DND-41 (cell line): ENCODE measurements around the gene PDIA5.

ENCODE experiments used
- ATAC-seq: fragments of 200-7000 bp; cut with Tn5 transposase; 3 replicates; pipeline ENCODE4 v1.9.1; 2021; ENCODE audit warnings: low read depth; ENCODE audit not compliant: insufficient read depth
- DNase-seq: peaks from one replicate; pipeline ENCODE4 v3.0.0-alpha.2; 2020
- H2AFZ ChIP-seq: 2 replicates; pipeline ENCODE4 v1.6.0; 2012; ENCODE audit warnings: low read depth, low read length
- H3K27ac ChIP-seq: 2 replicates; pipeline ENCODE4 v1.5.1; 2012; ENCODE audit warnings: low read length, inconsistent platforms
- H3K27me3 ChIP-seq: fragments of 200-600 bp; sonication (generic); 2 replicates; pipeline ENCODE4 v1.6.0; 2012; ENCODE audit warnings: low read length, mild to moderate bottlenecking, inconsistent platforms; ENCODE audit not compliant: insufficient read depth, poor library complexity
- H3K36me3 ChIP-seq: 2 replicates; pipeline ENCODE4 v1.5.1; 2012; ENCODE audit warnings: low read length, inconsistent platforms; ENCODE audit not compliant: insufficient read depth
- H3K4me1 ChIP-seq: 2 replicates; pipeline ENCODE4 v1.5.1; 2012; ENCODE audit warnings: mild to moderate bottlenecking, low read length; ENCODE audit not compliant: insufficient read depth
- H3K4me2 ChIP-seq: 2 replicates; pipeline ENCODE4 v1.6.0; 2012; ENCODE audit warnings: mild to moderate bottlenecking, moderate library complexity, low read length, inconsistent platforms; ENCODE audit not compliant: insufficient read depth
- H3K4me3 ChIP-seq, 2 experiments: fragments of 200-600 bp in 1 of 2; shearing (Covaris generic) in 1 of 2; 2 replicates each; pipeline ENCODE4 v1.5.1; 2012 to 2016; ENCODE audit warnings: inconsistent platforms in 2 of 2, low read length in 2 of 2, mild to moderate bottlenecking in 2 of 2, low read depth in 1 of 2, moderate library complexity in 1 of 2
- H3K79me2 ChIP-seq: 2 replicates; pipeline ENCODE4 v1.6.0; 2012; ENCODE audit warnings: low read length, inconsistent platforms; ENCODE audit not compliant: insufficient read depth
- H3K9ac ChIP-seq: 2 replicates; pipeline ENCODE4 v1.6.0; 2012; ENCODE audit warnings: low read depth, mild to moderate bottlenecking, inconsistent platforms, low read length, moderate library complexity
- H3K9me3 ChIP-seq: 2 replicates; pipeline ENCODE4 v1.5.1; 2012; ENCODE audit warnings: low read length, moderate library complexity, mild to moderate bottlenecking, inconsistent platforms; ENCODE audit not compliant: insufficient read depth, severe bottlenecking
- H4K20me1 ChIP-seq: 2 replicates; pipeline ENCODE4 v1.6.0; 2012; ENCODE audit warnings: low read length; ENCODE audit not compliant: insufficient read depth
- CTCF ChIP-seq: IDR thresholded peaks from 2 replicates; pipeline ENCODE4 v1.5.1; 2012; ENCODE audit warnings: borderline replicate concordance, low read length, moderate library complexity, mild to moderate bottlenecking; ENCODE audit not compliant: poor library complexity, severe bottlenecking; ENCODE audit errors: extremely low read depth
- EZH2 ChIP-seq: IDR thresholded peaks from 3 replicates; pipeline ENCODE4 v1.6.1; 2012; ENCODE audit warnings: borderline replicate concordance, low read depth, mild to moderate bottlenecking, moderate library complexity, low read length, inconsistent platforms; ENCODE audit not compliant: severe bottlenecking

Gene PDIA5

DNA sequence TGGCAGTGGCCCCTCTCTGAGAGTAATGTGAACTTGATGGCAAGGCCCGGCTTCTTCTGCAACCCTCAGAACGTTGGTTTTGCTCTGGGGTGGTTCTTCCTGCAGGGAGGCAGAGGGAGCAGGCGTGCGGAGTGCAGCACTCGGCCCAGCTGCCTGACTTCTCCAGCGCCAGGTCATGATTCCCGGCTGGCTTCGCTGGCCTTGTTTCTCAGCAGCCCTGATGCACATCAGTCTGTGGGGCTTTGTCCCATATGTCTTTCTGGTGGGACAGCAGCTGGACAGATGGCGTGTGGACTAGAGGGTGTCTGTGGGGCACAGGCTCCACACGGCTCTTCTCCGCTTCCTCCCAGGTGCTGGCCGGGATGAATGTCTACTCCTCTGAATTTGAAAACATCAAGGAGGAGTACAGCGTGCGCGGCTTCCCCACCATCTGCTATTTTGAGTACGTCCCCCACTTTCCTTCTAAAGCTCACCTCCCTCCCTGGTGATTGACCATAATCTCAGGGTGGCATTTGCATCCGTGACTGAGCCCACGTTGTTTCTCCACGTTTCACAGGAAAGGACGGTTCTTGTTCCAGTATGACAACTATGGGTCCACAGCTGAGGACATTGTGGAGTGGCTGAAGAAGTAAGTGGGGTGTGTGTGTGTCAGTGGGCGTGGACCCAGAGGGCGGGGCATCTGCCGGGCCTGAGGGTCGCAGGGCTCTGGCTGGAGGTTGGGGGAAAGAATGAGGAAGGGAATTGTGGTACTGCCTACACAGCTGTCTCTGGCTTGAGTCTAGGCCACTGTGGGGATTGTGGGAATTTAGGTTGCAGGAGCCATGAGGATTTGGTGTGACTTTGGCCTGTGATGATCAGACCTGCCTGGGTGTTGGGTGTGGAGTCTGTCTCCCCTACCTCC, 57.1 kb downstream of the PDIA5 start:
- ATAC-seq: no peak
- H3K9ac ChIP-seq: no peak overlapping the region
- no peak overlapping the region for H2AFZ ChIP-seq
- no peaks in the 10 kb centered on the region for H4K20me1 ChIP-seq
- H3K4me3 ChIP-seq: no peak overlapping the region
- no peak overlapping the region for H3K4me2 ChIP-seq
- no peaks in the 10 kb centered on the region for H3K27me3 ChIP-seq
- peaks cover 56% of the 10 kb centered on the region for H3K36me3 ChIP-seq
- H3K9me3 ChIP-seq: no peaks in the 10 kb centered on the region
- no peaks in the 10 kb centered on the region for H3K79me2 ChIP-seq
- no peak for DNase-seq
- H3K27ac ChIP-seq: no peak overlapping the region
- TF ChIP-seq CTCF: no peak
- no peak for TF ChIP-seq EZH2
- no peaks in the 10 kb centered on the region for H3K4me1 ChIP-seq

GRCh38 chr3:123124971-123125370, 58.1 kb downstream of the PDIA5 start:
- Histone ChIP-seq H3K36me3 (peaks cover 54% of the 10 kb centered on the region), H3K9me3 (no peaks in the 10 kb centered on the region), H3K27me3 (no peaks in the 10 kb centered on the region), H4K20me1 (no peaks in the 10 kb centered on the region), H3K9ac (no peak overlapping the region), H3K4me3 (no peak overlapping the region), H3K27ac (no peak overlapping the region), H3K4me1 (no peaks in the 10 kb centered on the region), H2AFZ (no peak overlapping the region), H3K4me2 (no peak overlapping the region), H3K79me2 (no peaks in the 10 kb centered on the region)
- ATAC-seq: no peak
- TF ChIP-seq EZH2 (no peak), CTCF (no peak)
- no peak for DNase-seq

DNA sequence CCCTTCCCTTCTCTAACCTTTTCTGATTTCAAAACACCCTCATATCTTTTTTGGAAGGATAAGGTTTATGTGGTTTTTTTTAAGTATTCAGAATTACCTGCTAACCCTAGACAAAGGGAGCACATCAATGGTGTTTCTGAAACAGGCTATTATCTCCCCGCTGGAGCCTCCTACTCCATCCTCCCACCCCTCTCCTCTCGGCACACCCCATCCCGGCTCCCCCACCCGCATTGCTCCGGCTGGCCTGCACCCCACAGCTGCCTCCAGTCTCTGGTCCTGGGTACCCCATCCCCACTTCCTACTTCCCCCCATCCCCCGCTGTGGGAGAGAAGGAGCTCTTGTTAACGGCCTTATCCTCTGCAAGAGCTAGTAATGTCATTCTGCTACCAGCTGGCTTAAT, 59.2 kb downstream of the PDIA5 start:
- Histone ChIP-seq H3K36me3 (peaks cover 57% of the 10 kb centered on the region), H3K4me2 (no peak overlapping the region), H3K9ac (no peak overlapping the region), H3K79me2 (no peaks in the 10 kb centered on the region), H3K4me3 (no peak overlapping the region), H2AFZ (no peak overlapping the region), H3K27ac (no peak overlapping the region), H3K9me3 (no peaks in the 10 kb centered on the region), H4K20me1 (no peaks in the 10 kb centered on the region), H3K27me3 (no peaks in the 10 kb centered on the region), H3K4me1 (no peaks in the 10 kb centered on the region)
- DNase-seq (no peak), ATAC-seq (no peak)
- TF ChIP-seq EZH2: no peak
- TF ChIP-seq CTCF: no peak
